Neutrophil (primary cell): ENCODE measurements around the gene USP32.
"Not testable (repeated sequence)": the region's sequence is repeated elsewhere in the genome, so short reads cannot be mapped to it uniquely, and the experiment has no call there.

ENCODE experiments used
- H3K27ac ChIP-seq: fragments of 200-600 bp; sonication (generic); 2 replicates; pipeline ENCODE4 v1.5.1; 2016; ENCODE audit warnings: mild to moderate bottlenecking, moderate library complexity
- H3K27me3 ChIP-seq: fragments of 200-600 bp; sonication (generic); 2 replicates; pipeline ENCODE4 v1.6.0; 2016; ENCODE audit warnings: mild to moderate bottlenecking
- H3K36me3 ChIP-seq: fragments of 200-600 bp; sonication (generic); 2 replicates; pipeline ENCODE4 v1.5.1; 2017
- H3K4me1 ChIP-seq, 2 experiments: fragments of 200-600 bp in 1 of 2; sonication (generic) in 1 of 2; 1 replicate in 1 of 2; 2 replicates in 1 of 2; pipeline versions ENCODE4 v1.5.1 to v1.6.1; 2013 to 2016; ENCODE audit warnings: low read depth in 1 of 2, low read length in 1 of 2, mild to moderate bottlenecking in 1 of 2, moderate library complexity in 1 of 2; ENCODE audit not compliant: control insufficient read depth in 1 of 2, insufficient read depth in 1 of 2
- H3K4me3 ChIP-seq, 2 experiments: fragments of 200-600 bp in 1 of 2; sonication (generic) in 1 of 2; 1 replicate in 1 of 2; 2 replicates in 1 of 2; pipeline ENCODE4 v1.5.1; 2013 to 2016; ENCODE audit warnings: low read depth in 1 of 2, low read length in 1 of 2, mild to moderate bottlenecking in 1 of 2, moderate library complexity in 1 of 2
- H3K9me3 ChIP-seq: fragments of 200-600 bp; sonication (generic); 2 replicates; pipeline ENCODE4 v1.5.1; 2016
- TF ChIP-seq, protein P1 (sequence below): fragments of 200-600 bp; sonication (generic); IDR thresholded peaks from 2 replicates; pipeline ENCODE4 v1.5.1; 2016; ENCODE audit warnings: antibody characterized with exemption

USP32 gene

DNA sequence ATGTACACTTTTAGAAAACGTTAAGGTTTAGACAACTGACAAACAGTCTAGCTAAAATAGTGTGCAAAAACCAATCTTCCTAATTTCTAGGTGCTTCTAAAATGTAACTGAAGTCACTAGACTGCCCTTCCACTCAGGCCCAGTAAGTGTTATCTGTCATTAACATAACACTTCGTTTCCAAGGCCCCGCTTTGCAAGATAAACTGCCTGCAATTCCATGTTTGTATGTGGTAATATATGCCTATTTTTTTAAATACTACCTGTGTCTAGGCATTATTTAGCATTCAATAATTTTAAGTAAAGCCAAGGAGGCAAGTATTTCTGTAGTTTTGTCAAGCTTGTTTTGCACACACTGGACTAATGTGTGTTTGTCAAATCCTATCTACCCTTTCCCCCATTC lies 3.2 kb downstream of the USP32 start:
- Histone ChIP-seq H3K27me3 (no peaks in the 10 kb centered on the region), H3K36me3 (no peaks in the 10 kb centered on the region), H3K4me1 (peaks cover 81 to 84% of the 10 kb centered on the region in 2 experiments), H3K4me3 (peak overlapping the region; percentile 90 to 97), H3K9me3 (no peaks in the 10 kb centered on the region), H3K27ac (peak overlapping the region; percentile 98)
- TF ChIP-seq, protein P1, sequence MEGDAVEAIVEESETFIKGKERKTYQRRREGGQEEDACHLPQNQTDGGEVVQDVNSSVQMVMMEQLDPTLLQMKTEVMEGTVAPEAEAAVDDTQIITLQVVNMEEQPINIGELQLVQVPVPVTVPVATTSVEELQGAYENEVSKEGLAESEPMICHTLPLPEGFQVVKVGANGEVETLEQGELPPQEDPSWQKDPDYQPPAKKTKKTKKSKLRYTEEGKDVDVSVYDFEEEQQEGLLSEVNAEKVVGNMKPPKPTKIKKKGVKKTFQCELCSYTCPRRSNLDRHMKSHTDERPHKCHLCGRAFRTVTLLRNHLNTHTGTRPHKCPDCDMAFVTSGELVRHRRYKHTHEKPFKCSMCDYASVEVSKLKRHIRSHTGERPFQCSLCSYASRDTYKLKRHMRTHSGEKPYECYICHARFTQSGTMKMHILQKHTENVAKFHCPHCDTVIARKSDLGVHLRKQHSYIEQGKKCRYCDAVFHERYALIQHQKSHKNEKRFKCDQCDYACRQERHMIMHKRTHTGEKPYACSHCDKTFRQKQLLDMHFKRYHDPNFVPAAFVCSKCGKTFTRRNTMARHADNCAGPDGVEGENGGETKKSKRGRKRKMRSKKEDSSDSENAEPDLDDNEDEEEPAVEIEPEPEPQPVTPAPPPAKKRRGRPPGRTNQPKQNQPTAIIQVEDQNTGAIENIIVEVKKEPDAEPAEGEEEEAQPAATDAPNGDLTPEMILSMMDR: no peak

DNA sequence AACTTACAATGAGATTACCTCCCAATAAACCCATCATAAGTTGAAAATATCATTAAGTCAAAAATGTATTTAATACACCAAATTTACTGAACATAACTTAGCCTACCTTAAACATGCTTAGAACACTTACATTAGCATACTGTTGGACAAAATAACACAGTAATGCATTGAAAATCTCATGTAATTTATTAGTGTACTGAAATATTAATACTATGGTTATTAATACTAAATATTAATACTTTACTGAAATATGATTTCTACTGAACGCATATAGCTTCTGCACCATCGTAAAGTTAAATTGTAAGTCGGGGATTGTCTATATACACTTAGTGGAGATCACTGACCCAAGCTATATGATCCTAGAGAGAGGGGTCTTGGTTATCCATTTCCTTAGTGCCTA lies 4.3 kb downstream of the USP32 start:
- Histone ChIP-seq H3K36me3 (no peaks in the 10 kb centered on the region), H3K27ac (peak overlapping the region; percentile 98), H3K4me1 (peaks cover 76 to 84% of the 10 kb centered on the region in 2 experiments), H3K9me3 (no peaks in the 10 kb centered on the region), H3K4me3 (no peak overlapping the region), H3K27me3 (no peaks in the 10 kb centered on the region)
- TF ChIP-seq, protein P1: no peak

DNA sequence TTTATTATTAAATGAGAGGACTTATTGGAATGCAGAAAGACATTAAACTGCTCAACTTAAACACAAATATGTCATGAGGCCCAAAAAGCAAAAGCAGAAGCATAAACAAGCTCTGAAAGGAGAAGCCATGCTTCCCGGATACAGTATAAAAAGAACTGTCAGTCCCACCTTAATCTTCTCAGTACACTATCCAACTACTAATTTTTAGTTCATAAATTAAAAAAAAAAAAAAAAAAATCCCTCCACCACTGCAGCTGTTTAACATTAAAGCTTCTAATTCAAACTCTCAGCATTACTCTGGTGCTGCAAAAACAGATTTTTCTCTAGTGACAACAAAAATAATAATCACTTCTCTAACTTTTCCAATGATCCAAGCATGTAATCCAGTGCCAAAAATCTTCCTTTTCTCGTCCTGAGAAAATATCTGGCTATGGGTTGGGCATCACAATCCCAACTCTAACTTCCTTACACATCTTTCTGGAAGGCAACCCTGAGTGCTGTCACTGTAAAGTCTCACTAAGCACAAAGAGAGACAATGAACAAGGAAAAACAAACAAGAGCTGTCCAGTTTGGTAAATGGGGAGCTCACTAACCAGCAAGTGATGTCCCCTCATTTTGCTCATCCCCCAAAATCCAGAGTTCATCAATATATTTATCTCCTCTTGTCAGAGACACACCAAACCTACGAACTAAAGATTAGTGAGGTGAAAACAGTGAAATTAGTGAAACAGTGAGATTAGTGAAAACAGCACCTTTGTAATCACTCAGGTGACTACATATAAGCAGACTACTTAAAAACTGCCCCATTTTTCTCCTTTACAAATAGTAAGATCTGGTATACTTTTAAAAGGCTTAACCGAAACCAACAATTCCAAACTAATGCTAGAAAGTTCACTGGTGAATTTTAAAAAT lies 5.5 kb downstream of the USP32 start:
- Histone ChIP-seq H3K9me3 (no peaks in the 10 kb centered on the region), H3K4me3 (peak overlapping the region in 1 of 2 experiments; percentile 24), H3K27ac (peak overlapping the region; percentile 75), H3K36me3 (no peaks in the 10 kb centered on the region), H3K4me1 (peaks cover 72 to 81% of the 10 kb centered on the region in 2 experiments), H3K27me3 (no peaks in the 10 kb centered on the region)
- TF ChIP-seq, protein P1: no peak

DNA sequence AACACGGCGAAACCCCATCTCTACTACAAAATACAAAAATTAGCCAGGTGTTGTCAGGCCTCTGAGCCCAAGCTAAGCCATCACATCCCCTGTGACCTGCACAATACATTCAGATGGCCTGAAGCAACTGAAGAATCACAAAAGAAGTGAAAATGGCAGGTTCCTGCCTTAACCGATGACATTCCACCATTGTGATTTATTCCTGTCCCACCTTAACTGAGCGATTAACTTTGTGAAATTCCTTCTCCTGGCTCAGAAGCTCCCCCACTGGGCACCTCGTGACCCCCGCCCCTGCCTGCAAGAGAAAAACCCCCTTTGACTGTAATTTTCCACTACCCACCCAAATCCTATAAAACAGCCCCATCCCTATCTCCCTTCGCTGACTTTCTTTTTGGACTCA lies 7.0 kb downstream of the USP32 start:
- Histone ChIP-seq H3K4me1 (peaks cover 67 to 71% of the 10 kb centered on the region in 2 experiments), H3K27ac (peak overlapping the region; percentile 75)
- not testable (repeated sequence) for H3K36me3 ChIP-seq, H3K9me3 ChIP-seq, H3K27me3 ChIP-seq, H3K4me3 ChIP-seq

DNA sequence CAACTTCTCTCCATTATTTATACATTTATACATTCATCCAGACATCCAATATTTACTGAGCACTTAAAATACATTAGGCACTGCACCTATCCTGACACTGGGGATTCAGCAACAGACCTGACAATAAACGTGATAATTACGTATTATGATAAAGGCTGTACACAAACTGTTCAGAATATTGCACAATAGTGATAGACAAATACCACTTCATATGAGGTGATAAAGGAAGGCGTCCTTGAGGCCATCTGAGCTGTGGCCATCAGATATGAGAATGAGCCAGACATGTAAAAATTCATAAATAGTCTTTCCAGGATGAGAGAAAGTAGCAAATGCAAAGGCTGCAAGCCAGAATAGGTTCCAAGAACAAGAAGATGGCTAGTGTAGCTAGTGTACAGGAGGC lies 8.6 kb downstream of the USP32 start:
- no peak overlapping the region for H3K4me3 ChIP-seq
- TF ChIP-seq, protein P1: no peak
- H3K27me3 ChIP-seq: no peaks in the 10 kb centered on the region
- no peaks in the 10 kb centered on the region for H3K9me3 ChIP-seq
- peaks cover 52 to 56% of the 10 kb centered on the region in 2 experiments for H3K4me1 ChIP-seq
- peak overlapping the region; percentile 67 for H3K27ac ChIP-seq
- H3K36me3 ChIP-seq: peaks cover 7% of the 10 kb centered on the region

DNA sequence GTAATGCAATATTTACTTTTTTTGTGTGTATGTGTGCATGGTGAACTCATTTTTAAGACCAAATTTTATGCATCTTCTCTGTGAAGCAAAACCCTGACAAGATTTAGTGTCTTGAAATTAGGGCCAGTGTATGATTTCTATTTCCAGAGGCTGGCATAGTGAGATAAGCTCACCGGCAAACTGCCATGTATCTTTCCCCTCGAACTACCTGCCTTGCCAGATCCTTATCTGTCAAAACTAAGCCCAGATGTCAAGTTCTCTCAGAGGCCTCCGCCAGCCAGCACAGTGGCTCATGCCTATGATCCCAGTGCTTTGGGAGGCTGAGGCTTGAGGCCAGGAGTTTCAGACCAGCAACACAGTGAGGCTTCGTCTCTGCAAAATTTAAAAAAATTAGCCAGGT lies 10.0 kb downstream of the USP32 start:
- Histone ChIP-seq H3K4me3 (no peak overlapping the region), H3K27me3 (no peaks in the 10 kb centered on the region), H3K4me1 (peaks cover 38 to 43% of the 10 kb centered on the region in 2 experiments), H3K27ac (no peak overlapping the region), H3K36me3 (peaks cover 8% of the 10 kb centered on the region), H3K9me3 (no peaks in the 10 kb centered on the region)
- TF ChIP-seq, protein P1: no peak

DNA sequence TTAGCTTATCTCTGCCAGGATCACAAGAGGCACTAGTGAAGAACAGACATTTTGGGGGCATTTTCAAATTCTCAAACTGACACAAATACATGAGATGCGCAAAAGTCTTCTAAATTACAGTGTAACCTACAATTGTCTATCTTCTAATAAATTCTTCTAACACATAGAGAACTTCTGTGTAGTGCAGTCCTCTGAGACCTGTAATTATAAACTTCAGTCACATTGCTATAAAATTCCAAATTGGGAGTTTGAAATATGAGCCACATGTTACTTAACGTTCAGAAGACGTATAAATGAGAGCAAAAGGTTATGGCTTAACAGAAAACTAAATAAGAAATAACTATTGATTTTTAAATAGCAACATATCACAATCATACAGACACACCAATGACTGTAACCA lies 12.5 kb downstream of the USP32 start:
- not testable (repeated sequence) for H3K4me3 ChIP-seq, H3K9me3 ChIP-seq, H3K27me3 ChIP-seq
- Histone ChIP-seq H3K4me1 (peaks cover 13 to 18% of the 10 kb centered on the region in 2 experiments), H3K36me3 (peaks cover 21% of the 10 kb centered on the region), H3K27ac (peak overlapping the region; percentile 9)

DNA sequence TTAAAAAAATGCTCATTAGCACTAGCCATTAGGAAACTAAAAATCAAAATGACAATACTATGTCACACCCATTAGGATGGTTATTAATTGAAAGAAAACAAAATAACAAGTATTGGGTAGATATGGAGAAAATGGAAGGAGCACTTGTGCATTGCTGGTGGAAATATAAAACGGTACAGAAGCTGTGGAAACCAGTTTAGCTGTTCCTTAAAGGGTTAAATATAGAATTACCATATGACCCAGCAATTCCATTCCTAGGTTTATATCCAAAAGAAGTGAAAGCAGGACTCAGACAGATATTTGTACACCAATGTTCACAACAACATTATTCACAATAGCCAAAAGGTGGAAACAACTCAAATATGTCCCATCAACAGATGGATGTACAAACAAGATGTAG lies 13.7 kb downstream of the USP32 start:
- not testable (repeated sequence) for H3K27ac ChIP-seq, H3K27me3 ChIP-seq, H3K4me3 ChIP-seq, H3K9me3 ChIP-seq
- peaks cover 21% of the 10 kb centered on the region for H3K36me3 ChIP-seq
- H3K4me1 ChIP-seq: peaks cover 12 to 18% of the 10 kb centered on the region in 2 experiments
